Activated naive CD4-positive, alpha-beta T cell treated with anti-CD3 and anti-CD28 coated beads for 36 hours (primary cell): Measurements from ENCODE around the gene SAMD4B. TPM values are rescaled to one million over a fixed set of nuclear protein-coding genes. Genes with fewer than 3 reads are reported as not detected.

Experiments used
- CTCF ChIA-PET: fragments of 350-600 bp; sonication (Branson Sonifier 250); formaldehyde crosslinking; loops from one replicate; lab custom pipeline; 2021; ENCODE audit warnings: antibody characterized with exemption; lab: Charles Lee
- DNase-seq: peaks from one replicate; pipeline ENCODE4 v3.0.0-alpha.2; 2020
- H3K27ac Mint-ChIP-seq: one replicate; pipeline ENCODE4 v1.8.0; 2021; ENCODE audit warnings: mild to moderate bottlenecking, mixed read lengths
- H3K27me3 Mint-ChIP-seq: one replicate; pipeline ENCODE4 v1.8.0; 2021; ENCODE audit warnings: low read depth, mixed read lengths
- H3K36me3 Mint-ChIP-seq: one replicate; pipeline ENCODE4 v1.8.0; 2021; ENCODE audit warnings: low read depth, mixed read lengths
- H3K4me1 Mint-ChIP-seq: one replicate; pipeline ENCODE4 v1.8.0; 2021; ENCODE audit warnings: low read depth, mixed read lengths
- H3K4me3 Mint-ChIP-seq: one replicate; pipeline ENCODE4 v1.8.0; 2021; ENCODE audit warnings: mild to moderate bottlenecking, moderate library complexity, mixed read lengths
- H3K9me3 Mint-ChIP-seq: one replicate; pipeline ENCODE4 v1.8.0; 2021; ENCODE audit warnings: mixed read lengths
- intact Hi-C: fragments of 100-400 bp; cut with micrococcal nuclease; formaldehyde crosslinking; loops from one replicate; pipeline ENCODE4 v1.15.1; 2023
- total RNA-seq, 2 experiments: library from RNA; stranded (reverse); gene quantifications; one replicate each; pipeline ENCODE4 v1.2.3, GENCODE V29; 2021

Gene SAMD4B
- total RNA-seq, 2 experiments from 2014 or later, result 33.0 to 35.8 TPM

GRCh38 chr19:39347332-39348164 is 5.3 kb downstream of the SAMD4B start:
- intact Hi-C loops, result no loop called here
- no peak overlapping the region for H3K4me3 Mint-ChIP-seq
- peak overlapping the region; percentile 56 for H3K27ac Mint-ChIP-seq
- no peak for DNase-seq
- no peaks in the 10 kb centered on the region for H3K27me3 Mint-ChIP-seq
- CTCF ChIA-PET, result interaction anchor here (1.0 to 1.1 kb wide), 2 partner anchors 64 to 67 kb away, joined by 4 to 7 read pairs; partner anchors contain the start of gene PLEKHG2
- H3K9me3 Mint-ChIP-seq, result no peaks in the 10 kb centered on the region
- peaks cover 75% of the 10 kb centered on the region for H3K4me1 Mint-ChIP-seq
- H3K36me3 Mint-ChIP-seq, result peaks cover 14% of the 10 kb centered on the region

GRCh38 chr19:39349326-39349725 is 7.1 kb downstream of the SAMD4B start:
- peak overlapping the region; percentile 15 for H3K27ac Mint-ChIP-seq
- H3K4me3 Mint-ChIP-seq, result no peak overlapping the region

DNA sequence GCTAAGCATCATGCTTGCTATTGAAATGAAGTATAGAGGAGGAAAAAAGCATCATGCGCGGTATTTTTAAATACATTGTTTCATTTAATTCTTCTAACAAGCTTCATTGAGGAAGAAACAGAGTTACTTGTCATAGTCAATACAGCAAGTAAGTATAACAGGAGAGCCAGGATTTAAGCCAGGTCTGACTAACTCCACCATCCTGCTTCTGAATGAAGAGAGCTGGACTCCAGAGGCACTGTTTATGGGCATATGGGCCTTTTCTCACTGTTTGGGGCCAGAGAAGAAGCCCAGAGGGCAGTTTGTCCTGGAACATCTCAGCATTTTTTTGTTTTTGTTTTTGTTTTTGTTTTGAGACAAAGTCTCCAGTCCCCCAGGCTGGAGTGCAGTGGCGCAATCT is 7.9 kb downstream of the SAMD4B start:
- H3K36me3 Mint-ChIP-seq, result peaks cover 15% of the 10 kb centered on the region
- no peak overlapping the region for H3K4me3 Mint-ChIP-seq
- intact Hi-C loops, result no loop called here
- no peaks in the 10 kb centered on the region for H3K9me3 Mint-ChIP-seq
- DNase-seq, result no peak
- H3K27ac Mint-ChIP-seq, result no peak overlapping the region
- CTCF ChIA-PET, result interaction anchor here (1.7 kb wide), 1 partner anchor 61 kb away, joined by 3 read pairs; no protein-coding TSS in a partner anchor
- H3K4me1 Mint-ChIP-seq, result peaks cover 53% of the 10 kb centered on the region
- no peaks in the 10 kb centered on the region for H3K27me3 Mint-ChIP-seq

More at GRCh38 chr19:39349326-39349725, 7.1 kb downstream of the SAMD4B start:
- H3K9me3 Mint-ChIP-seq, result no peaks in the 10 kb centered on the region
- CTCF ChIA-PET, result interaction anchor here (0.5 to 1.5 kb wide), 2 partner anchors 42 to 144 kb away, joined by 3 to 5 read pairs; partner anchors contain the start of gene MED29
- H3K4me1 Mint-ChIP-seq, result peaks cover 61% of the 10 kb centered on the region
- intact Hi-C loops, result no loop called here
- DNase-seq, result no peak
- H3K27me3 Mint-ChIP-seq, result no peaks in the 10 kb centered on the region
- H3K36me3 Mint-ChIP-seq, result peaks cover 14% of the 10 kb centered on the region

- Mint-ChIP-seq H3K27ac (peak overlapping the region; percentile 85), H3K27me3 (no peaks in the 10 kb centered on the region), H3K4me1 (peaks cover 41% of the 10 kb centered on the region), H3K4me3 (no peak overlapping the region), H3K9me3 (no peaks in the 10 kb centered on the region), H3K36me3 (peaks cover 27% of the 10 kb centered on the region)
- CTCF ChIA-PET, result no interaction called here
- intact Hi-C loops, result loop anchor here (1.0 kb wide), 3 partner anchors 9 to 61 kb away; partner anchors contain the start of genes MED29, PAF1, PLEKHG2 and SAMD4B
- peak; percentile 82 for DNase-seq
Measured at GRCh38 chr19:39351537-39352064, 9.4 kb downstream of the SAMD4B start.

GRCh38 chr19:39352381-39353255 is 10.4 kb downstream of the SAMD4B start:
- Mint-ChIP-seq H3K27me3 (no peaks in the 10 kb centered on the region), H3K4me1 (peaks cover 33% of the 10 kb centered on the region), H3K4me3 (no peak overlapping the region), H3K36me3 (peaks cover 32% of the 10 kb centered on the region), H3K9me3 (no peaks in the 10 kb centered on the region), H3K27ac (peak overlapping the region; percentile 85)
- no peak for DNase-seq
- CTCF ChIA-PET, result interaction anchor here (0.7 to 1.2 kb wide), 2 partner anchors 39 to 1141 kb away, joined by 3 to 4 read pairs; no protein-coding TSS in a partner anchor
- intact Hi-C loops, result no loop called here

DNA sequence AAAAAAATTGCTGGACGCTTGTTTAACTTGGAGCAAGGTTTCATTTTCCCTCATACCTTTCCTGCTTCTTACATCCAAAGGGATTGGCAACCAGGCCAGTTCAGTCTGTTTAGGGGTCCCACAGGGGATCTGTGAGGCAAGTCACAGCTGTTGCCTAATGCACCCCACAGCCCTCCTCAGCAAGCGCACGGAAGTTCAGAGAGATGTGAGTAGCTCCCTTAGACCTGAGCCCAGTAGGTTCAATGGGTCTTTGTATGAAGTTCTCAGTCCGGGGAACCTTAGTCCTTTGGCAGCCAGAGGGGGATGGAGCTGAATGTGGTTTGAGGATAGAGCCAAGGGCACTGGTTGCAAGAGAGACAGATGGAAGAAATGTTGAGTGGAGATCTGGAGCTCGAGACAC is 13.0 kb downstream of the SAMD4B start:
- H3K27ac Mint-ChIP-seq, result peak overlapping the region; percentile 6
- H3K4me3 Mint-ChIP-seq, result no peak overlapping the region
- DNase-seq, result no peak
- CTCF ChIA-PET, result interaction anchor here (0.5 to 0.8 kb wide), 4 partner anchors 11 to 428 kb away, joined by 3 to 4 read pairs (median 3); no protein-coding TSS in a partner anchor
- no peaks in the 10 kb centered on the region for H3K27me3 Mint-ChIP-seq
- peaks cover 32% of the 10 kb centered on the region for H3K36me3 Mint-ChIP-seq
- H3K4me1 Mint-ChIP-seq, result peaks cover 15% of the 10 kb centered on the region
- intact Hi-C loops, result no loop called here
- no peaks in the 10 kb centered on the region for H3K9me3 Mint-ChIP-seq

DNA sequence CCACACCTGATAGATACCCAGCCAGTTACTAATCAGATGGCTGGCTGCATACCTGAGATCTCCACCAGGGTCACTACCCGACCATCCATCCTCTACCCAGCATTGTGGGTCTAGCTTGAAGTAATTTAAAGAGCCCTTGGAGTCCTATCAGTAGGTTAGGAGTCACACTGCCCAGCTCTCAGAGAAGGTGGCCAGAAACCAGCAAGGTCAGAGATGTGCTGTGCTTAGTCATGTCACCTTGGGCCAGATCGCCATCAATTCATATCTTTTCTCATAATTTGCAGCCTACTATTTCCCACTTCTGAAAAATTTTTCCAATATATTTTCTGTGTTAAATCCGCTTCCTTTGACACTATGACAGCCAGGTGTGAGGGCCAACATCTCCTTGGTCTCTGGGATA is 13.9 kb downstream of the SAMD4B start:
- intact Hi-C loops, result no loop called here
- no peak for DNase-seq
- H3K27me3 Mint-ChIP-seq, result no peaks in the 10 kb centered on the region
- no peaks in the 10 kb centered on the region for H3K9me3 Mint-ChIP-seq
- no peak overlapping the region for H3K4me3 Mint-ChIP-seq
- peaks cover 14% of the 10 kb centered on the region for H3K4me1 Mint-ChIP-seq
- CTCF ChIA-PET, result interaction anchor here (0.8 kb wide), 1 partner anchor 55 kb away, joined by 3 read pairs; no protein-coding TSS in a partner anchor
- peaks cover 35% of the 10 kb centered on the region for H3K36me3 Mint-ChIP-seq
- no peak overlapping the region for H3K27ac Mint-ChIP-seq

DNA sequence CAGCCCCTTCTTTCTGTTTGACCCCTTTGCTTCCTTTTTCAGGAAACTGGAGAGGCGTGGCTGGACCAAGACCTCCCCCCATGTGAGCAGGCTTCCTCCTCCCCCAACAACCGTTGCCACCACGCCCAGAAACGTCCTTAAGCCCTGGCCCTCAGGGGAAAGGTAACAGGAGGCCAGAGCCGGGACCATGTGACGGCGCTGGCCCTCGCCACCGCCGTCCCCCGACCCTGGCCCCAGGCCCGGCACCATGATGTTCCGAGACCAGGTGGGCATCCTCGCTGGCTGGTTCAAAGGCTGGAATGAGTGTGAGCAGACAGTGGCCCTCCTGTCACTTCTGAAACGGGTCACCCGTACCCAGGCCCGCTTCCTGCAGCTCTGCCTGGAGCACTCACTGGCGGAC is 14.4 kb downstream of the SAMD4B start:
- Mint-ChIP-seq H3K36me3 (peaks cover 35% of the 10 kb centered on the region), H3K27me3 (no peaks in the 10 kb centered on the region), H3K4me3 (no peak overlapping the region), H3K27ac (no peak overlapping the region), H3K4me1 (peaks cover 8% of the 10 kb centered on the region), H3K9me3 (no peaks in the 10 kb centered on the region)
- DNase-seq, result no peak
- intact Hi-C loops, result no loop called here
- CTCF ChIA-PET, result no interaction called here

- no peaks in the 10 kb centered on the region for H3K27me3 Mint-ChIP-seq
- DNase-seq, result no peak
- H3K27ac Mint-ChIP-seq, result no peak overlapping the region
- intact Hi-C loops, result no loop called here
- no peaks in the 10 kb centered on the region for H3K9me3 Mint-ChIP-seq
- peaks cover 4% of the 10 kb centered on the region for H3K4me1 Mint-ChIP-seq
- CTCF ChIA-PET, result interaction anchor here (1.1 kb wide), 1 partner anchor 47 kb away, joined by 3 read pairs; no protein-coding TSS in a partner anchor
- H3K36me3 Mint-ChIP-seq, result peaks cover 33% of the 10 kb centered on the region
- no peak overlapping the region for H3K4me3 Mint-ChIP-seq
Measured at GRCh38 chr19:39359026-39359425, 16.8 kb downstream of the SAMD4B start.

DNA sequence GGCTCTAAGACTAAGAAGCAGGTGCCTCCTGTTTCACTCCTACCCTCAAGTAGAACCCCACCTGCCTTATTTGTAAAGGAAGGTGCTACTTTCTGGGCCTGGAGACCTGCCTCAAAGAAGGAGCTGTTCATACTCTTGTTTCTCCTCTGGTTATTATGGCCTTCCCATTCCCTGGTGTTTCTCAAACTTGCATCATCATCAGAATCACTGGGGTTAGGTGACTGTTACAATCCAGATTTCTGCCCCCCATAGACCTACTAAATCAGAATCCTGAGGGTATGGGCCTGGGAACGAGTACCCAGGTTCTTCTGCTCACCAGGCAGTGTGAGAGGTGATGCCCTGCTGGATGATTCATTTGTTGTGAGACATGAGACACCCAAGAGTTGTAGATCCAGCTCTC is 18.4 kb downstream of the SAMD4B start:
- no peak for DNase-seq
- Mint-ChIP-seq H3K27ac (no peak overlapping the region), H3K4me3 (no peak overlapping the region), H3K9me3 (no peaks in the 10 kb centered on the region), H3K36me3 (peaks cover 32% of the 10 kb centered on the region), H3K27me3 (no peaks in the 10 kb centered on the region), H3K4me1 (peaks cover 4% of the 10 kb centered on the region)
- CTCF ChIA-PET, result interaction anchor here (0.6 kb wide), 1 partner anchor 151 kb away, joined by 7 read pairs; no protein-coding TSS in a partner anchor
- intact Hi-C loops, result no loop called here

GRCh38 chr19:39362682-39363657 is 20.7 kb downstream of the SAMD4B start:
- DNase-seq, result no peak
- peaks cover 18% of the 10 kb centered on the region for H3K36me3 Mint-ChIP-seq
- no peaks in the 10 kb centered on the region for H3K9me3 Mint-ChIP-seq
- CTCF ChIA-PET, result interaction anchor here (0.9 kb wide), 1 partner anchor 28 kb away, joined by 3 read pairs; the partner anchor contains the start of genes MED29 and PAF1
- no peak overlapping the region for H3K27ac Mint-ChIP-seq
- intact Hi-C loops, result no loop called here
- no peaks in the 10 kb centered on the region for H3K27me3 Mint-ChIP-seq
- H3K4me1 Mint-ChIP-seq, result peaks cover 4% of the 10 kb centered on the region
- H3K4me3 Mint-ChIP-seq, result no peak overlapping the region
